GM20000 (cell line): ENCODE results near the gene CRISPLD2.

Experiments
- DNase-seq: peaks from one replicate; pipeline ENCODE4 v3.0.0; 2012; ENCODE audit warnings: low spot score
- CTCF ChIP-seq: IDR thresholded peaks from 2 replicates; pipeline ENCODE4 v1.5.1; 2012; ENCODE audit warnings: mild to moderate bottlenecking, control low read depth; ENCODE audit errors: extremely low read depth, missing control alignments

Gene CRISPLD2

GRCh38 chr16:84884596-84885341 lies 65.0 kb downstream of the CRISPLD2 start:
- no peak for TF ChIP-seq CTCF
- DNase-seq = no peak

- TF ChIP-seq CTCF = no peak
- DNase-seq = no peak
These were observed 65.6 kb downstream of the CRISPLD2 start for GRCh38 chr16:84885342-84885910.

- TF ChIP-seq CTCF = no peak
- no peak for DNase-seq
These were observed 66.8 kb downstream of the CRISPLD2 start for GRCh38 chr16:84886497-84887090.

GRCh38 chr16:84887207-84887606 lies 67.4 kb downstream of the CRISPLD2 start:
- DNase-seq = no peak
- no peak for TF ChIP-seq CTCF

- no peak for DNase-seq
- no peak for TF ChIP-seq CTCF
These were observed 68.7 kb downstream of the CRISPLD2 start for GRCh38 chr16:84888450-84888849.

- no peak for DNase-seq
- no peak for TF ChIP-seq CTCF
These were observed 69.3 kb downstream of the CRISPLD2 start for GRCh38 chr16:84889066-84889465.

- DNase-seq = no peak
- TF ChIP-seq CTCF = no peak
These were observed 70.6 kb downstream of the CRISPLD2 start for GRCh38 chr16:84890427-84890826.
